ENCODE measurements around the gene CA10.

CA10 gene

DNA sequence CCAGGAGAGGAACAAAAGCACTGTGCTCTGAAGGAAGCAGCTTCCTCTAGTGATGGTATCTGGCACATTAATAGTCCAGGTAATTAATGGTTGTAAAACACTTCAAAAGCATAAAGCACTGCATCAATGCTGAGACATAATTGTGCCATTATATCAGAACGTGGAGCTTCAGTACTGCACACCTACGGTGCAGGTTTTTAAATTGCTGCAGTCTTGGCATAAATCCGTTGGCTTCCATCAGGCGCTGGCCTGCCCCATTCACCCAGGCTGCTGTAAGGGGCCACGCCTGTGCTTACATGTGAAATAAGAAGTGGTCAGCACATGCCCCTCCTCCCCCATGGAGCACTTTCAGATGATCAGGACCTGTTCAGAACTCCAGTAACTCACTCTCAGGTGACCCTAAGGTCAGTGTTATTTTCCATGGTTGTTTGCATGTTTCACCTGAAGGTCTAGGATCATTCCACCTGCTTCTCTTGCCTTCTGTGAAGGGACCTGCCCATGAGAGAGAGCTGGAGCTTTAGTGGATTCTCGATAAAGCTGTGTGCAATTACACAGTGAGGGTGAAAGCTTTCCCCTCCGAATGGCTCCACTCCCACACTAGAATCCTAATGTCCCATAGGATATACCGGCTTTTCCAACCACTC, 345.3 kb downstream of the CA10 start:
- DNase-seq = peak; percentile 37

GRCh38 chr17:51807460-51807859, 351.1 kb downstream of the CA10 start:
- no peak for DNase-seq

GRCh38 chr17:51805765-51806164, 352.7 kb downstream of the CA10 start:
- DNase-seq = no peak

DNA sequence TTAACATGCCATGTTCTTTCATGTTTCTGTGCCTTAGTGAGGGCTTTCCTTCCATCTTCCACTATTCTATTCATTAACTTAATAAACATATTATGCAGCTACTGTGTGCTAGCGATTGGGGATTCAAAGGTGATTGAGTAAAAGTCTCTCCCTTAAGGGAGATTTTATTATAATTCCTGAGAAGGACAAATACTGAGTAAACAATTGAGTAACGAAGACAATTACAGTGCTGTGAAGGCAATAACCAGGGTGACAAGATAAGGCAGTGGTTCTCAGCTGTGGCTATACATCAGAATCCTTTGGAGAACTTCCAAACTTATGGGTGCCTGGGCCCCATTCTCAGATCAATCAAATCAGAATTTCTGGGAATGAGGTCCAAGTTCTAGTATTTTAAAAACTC, 353.3 kb downstream of the CA10 start:
- DNase-seq = no peak

DNA sequence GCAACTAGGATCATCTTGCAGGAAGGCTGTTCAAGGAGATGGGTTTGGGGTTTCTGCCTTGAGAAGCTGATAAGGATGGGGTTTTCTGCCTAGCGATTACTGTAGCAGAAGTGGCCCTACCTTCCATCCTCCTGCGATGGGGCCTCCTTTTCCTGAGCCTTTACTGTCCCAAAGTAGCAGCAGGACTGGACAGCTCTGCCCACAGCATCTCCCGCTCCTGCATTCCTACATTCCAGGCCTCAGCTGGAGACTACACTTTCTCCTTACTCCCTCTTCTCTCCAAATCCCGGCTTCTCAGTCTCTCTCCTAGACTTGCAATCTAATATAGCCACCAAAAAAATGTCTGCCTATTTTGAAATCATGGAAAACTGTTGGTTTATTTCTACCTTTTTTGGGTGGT, 355.4 kb downstream of the CA10 start:
- no peak for DNase-seq

- DNase-seq = no peak
These were observed 356.0 kb downstream of the CA10 start for GRCh38 chr17:51802544-51802943.

- DNase-seq = no peak
These were observed 356.9 kb downstream of the CA10 start for GRCh38 chr17:51801626-51802025.

DNA sequence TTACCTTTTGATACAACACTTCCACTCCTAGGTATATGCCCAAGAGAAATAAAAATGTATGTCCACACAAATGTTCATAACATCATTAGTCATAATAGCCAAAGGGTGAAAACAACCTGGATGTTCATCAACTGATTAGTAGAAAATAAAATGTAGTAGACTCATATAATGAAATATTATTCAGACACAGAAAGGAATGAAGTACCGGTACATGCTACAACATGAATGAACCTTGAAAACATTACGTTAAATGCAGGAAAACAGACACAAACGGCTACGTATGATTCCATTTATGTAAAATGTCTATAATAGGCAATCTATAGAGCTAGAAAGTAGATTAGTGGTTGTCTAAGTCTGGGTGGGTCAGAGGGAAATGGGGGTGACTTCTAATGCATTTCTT, 358.5 kb downstream of the CA10 start:
- no peak for DNase-seq

GRCh38 chr17:51799240-51799639, 359.3 kb downstream of the CA10 start:
- DNase-seq = no peak

GRCh38 chr17:51797150-51797549, 361.4 kb downstream of the CA10 start:
- DNase-seq = no peak

- no peak for DNase-seq
These were observed 362.5 kb downstream of the CA10 start for GRCh38 chr17:51796026-51796425.

GRCh38 chr17:51795401-51795800, 363.1 kb downstream of the CA10 start:
- DNase-seq = no peak

DNA sequence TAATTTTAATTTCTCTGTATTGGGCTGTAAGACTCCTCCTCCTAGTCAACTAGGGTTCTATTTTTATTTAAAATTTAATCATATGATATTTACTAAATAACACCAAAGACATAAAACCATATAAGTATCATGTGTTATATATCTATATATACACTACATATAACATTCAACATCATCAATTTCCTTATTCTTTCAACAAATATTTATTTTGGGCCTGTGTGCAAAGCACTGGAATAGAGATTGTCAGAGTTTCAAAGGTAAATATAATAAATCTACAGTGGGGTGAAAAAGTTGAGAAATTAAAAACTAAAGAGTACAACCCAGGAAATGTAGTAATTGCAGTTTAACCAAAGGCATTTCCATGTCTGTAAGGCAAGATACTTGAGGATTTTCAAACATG, 364.0 kb downstream of the CA10 start:
- no peak for DNase-seq

DNA sequence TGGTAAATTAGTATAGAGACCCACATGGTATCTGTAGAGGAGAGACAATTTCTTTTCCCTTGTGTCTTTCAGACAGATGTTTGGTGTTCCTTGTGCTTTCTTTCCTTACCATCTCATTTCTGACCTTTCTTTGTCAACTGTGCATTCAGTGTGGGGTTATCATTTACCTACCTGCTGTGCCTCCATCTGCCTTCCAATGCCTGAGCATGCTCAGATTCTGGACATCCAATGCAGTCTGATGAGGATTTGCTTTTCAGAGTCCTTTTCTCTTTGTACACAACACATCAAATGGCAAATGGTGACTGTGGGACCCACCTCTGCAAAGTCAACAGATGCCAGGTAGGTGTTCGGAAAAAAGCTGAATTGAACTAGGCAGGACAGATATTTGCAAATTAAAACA, 364.8 kb downstream of the CA10 start:
- no peak for DNase-seq

- no peak for DNase-seq
These were observed 379.7 kb downstream of the CA10 start for GRCh38 chr17:51778842-51779241.

- no peak for DNase-seq
These were observed 388.3 kb downstream of the CA10 start for GRCh38 chr17:51770027-51770759.

GRCh38 chr17:51769231-51769630, 389.3 kb downstream of the CA10 start:
- DNase-seq = no peak

GRCh38 chr17:51768706-51769105, 389.8 kb downstream of the CA10 start:
- DNase-seq = no peak

- DNase-seq = no peak
These were observed 391.2 kb downstream of the CA10 start for GRCh38 chr17:51767287-51767686.

DNA sequence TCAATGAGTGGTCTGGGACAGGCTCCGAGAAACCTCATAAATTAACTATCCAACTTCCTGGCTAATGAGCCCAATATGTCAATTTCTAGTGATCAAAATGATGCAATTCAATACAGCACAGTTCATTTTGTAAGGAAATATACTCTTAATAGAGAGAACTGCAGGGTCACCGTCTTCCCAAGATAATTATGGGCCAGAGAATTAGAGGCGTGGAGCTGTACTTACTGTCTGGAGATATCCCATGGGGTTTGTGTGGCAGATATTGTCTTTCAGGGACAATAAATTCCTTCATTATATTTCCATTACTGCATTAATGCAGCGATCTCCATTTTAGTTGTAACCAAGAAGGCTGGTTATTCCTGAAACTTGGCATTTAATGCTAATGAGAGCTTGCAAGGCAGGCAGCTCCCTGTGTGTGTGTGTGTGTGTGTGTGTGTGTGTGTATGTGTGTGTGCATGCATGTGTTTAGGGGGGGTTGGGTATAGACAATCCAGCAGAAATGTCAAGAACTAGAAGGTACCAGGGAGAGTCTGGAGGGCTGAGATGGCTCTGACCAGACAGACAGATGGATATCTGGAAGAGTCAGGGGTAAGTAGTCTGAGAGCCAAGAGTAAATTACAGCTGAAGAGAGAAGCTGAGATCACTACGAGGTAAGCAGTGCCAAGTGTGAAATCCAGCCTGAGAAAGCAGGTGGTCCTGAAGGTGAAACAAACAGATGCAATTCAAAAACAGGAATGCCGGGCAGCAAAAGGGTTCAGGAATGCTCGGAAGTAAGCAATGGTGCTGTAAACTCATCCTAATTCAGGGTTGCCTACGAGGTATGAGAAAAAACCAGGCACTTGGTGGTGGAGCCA, 393.0 kb downstream of the CA10 start:
- DNase-seq = no peak

DNA sequence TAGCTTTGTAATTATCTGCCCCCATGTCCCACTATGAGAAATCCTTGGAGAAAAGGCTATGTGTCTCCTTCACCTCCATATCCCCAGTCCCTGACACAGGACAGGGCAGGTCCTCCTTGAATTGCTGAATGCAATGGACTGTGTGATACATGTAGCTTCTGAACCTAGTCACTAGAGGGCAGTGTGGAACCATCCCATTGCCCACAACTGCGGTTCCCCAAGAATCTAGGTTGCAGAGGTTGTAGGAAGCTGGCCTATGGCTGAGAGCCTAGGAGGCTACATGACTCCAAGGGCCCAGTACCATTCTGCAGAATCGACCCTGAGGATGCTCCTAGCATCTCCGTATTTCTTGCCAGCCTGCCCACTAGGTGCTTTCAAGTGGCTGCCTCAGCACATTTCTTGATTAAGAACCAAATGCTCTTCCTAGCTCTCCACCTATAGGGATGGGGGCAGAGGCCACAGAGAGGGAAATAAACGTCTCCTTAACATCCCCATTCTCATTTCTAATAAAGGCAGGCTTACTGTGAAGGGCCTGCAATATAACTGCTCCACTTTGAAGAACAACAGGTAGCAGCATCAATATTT, 394.0 kb downstream of the CA10 start:
- DNase-seq = peak; percentile 44

- no peak for DNase-seq
These were observed 395.5 kb downstream of the CA10 start for GRCh38 chr17:51763058-51763457.

GRCh38 chr17:51761105-51761504, 397.4 kb downstream of the CA10 start:
- DNase-seq = no peak

- no peak for DNase-seq
These were observed 399.3 kb downstream of the CA10 start for GRCh38 chr17:51759260-51759659.

All from NCI-H1105 treated with DMSO at 0.1 percent for 48 hours (cell line).